WTC11 (cell line): Measurements from ENCODE around the gene VSTM2L.

Experiments used
- ATF3 ChIP-seq: sonication (generic); formaldehyde crosslinking; conservative IDR thresholded peaks from 2 replicates; pipeline ENCODE4 v1.8.1; 2022; ENCODE audit warnings: mild to moderate bottlenecking, missing genetic modification reagents
- E2F4 ChIP-seq: sonication (generic); formaldehyde crosslinking; IDR thresholded peaks from 2 replicates; pipeline ENCODE4 v1.8.1; 2022; ENCODE audit warnings: low read depth, mild to moderate bottlenecking, moderate library complexity, missing genetic modification reagents, borderline replicate concordance
- ESRRA ChIP-seq: sonication (generic); formaldehyde crosslinking; IDR thresholded peaks from 2 replicates; pipeline ENCODE4 v1.8.1; 2022; ENCODE audit warnings: mild to moderate bottlenecking, missing genetic modification reagents, borderline replicate concordance
- HMGXB4 ChIP-seq: sonication (generic); formaldehyde crosslinking; IDR thresholded peaks from 2 replicates; pipeline ENCODE4 v1.8.1; 2023; ENCODE audit warnings: mild to moderate bottlenecking, moderate library complexity, missing genetic modification reagents
- USF1 ChIP-seq: sonication (generic); formaldehyde crosslinking; IDR thresholded peaks from 2 replicates; pipeline ENCODE4 v1.8.0; 2022; ENCODE audit warnings: mild to moderate bottlenecking, missing genetic modification reagents
- USF2 ChIP-seq: sonication (generic); formaldehyde crosslinking; IDR thresholded peaks from 2 replicates; pipeline ENCODE4 v1.8.1; 2023; ENCODE audit warnings: mild to moderate bottlenecking, missing genetic modification reagents, moderate library complexity
- ZNF512 ChIP-seq: sonication (generic); formaldehyde crosslinking; IDR thresholded peaks from 2 replicates; pipeline ENCODE4 v1.8.1; 2022; ENCODE audit warnings: missing genetic modification reagents, borderline replicate concordance
- TF ChIP-seq, protein P1 (sequence below): fragments of 200-600 bp; IDR thresholded peaks from 2 replicates; pipeline ENCODE4 v1.8.0; 2022; ENCODE audit warnings: antibody characterized with exemption

DNA sequence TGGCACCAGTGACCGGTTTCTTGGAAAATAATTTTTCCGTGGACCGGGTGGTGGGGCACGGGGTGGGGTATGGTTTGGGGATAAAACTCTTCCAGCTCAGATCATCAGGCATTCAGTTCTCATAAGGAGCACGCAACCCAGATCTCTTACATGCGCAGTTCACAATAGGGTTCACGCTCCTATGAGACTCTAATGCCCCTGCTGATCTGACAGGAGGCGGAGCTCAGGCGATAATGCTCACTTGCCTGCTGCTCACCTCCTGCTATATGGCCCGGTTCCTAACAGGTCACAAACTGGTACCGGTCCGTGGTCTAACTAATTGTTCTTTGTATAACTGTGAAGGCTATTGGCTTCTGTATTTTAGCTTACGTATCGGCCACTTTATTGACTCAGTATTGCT, 51.7 kb downstream of the VSTM2L start:
- TF ChIP-seq, protein P1, sequence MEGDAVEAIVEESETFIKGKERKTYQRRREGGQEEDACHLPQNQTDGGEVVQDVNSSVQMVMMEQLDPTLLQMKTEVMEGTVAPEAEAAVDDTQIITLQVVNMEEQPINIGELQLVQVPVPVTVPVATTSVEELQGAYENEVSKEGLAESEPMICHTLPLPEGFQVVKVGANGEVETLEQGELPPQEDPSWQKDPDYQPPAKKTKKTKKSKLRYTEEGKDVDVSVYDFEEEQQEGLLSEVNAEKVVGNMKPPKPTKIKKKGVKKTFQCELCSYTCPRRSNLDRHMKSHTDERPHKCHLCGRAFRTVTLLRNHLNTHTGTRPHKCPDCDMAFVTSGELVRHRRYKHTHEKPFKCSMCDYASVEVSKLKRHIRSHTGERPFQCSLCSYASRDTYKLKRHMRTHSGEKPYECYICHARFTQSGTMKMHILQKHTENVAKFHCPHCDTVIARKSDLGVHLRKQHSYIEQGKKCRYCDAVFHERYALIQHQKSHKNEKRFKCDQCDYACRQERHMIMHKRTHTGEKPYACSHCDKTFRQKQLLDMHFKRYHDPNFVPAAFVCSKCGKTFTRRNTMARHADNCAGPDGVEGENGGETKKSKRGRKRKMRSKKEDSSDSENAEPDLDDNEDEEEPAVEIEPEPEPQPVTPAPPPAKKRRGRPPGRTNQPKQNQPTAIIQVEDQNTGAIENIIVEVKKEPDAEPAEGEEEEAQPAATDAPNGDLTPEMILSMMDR: no peak
- no peak for TF ChIP-seq ATF3 (CRISPR knock-in tag)
- TF ChIP-seq E2F4 (CRISPR knock-in tag): no peak
- TF ChIP-seq HMGXB4 (CRISPR knock-in tag): no peak
- no peak for TF ChIP-seq USF1 (CRISPR knock-in tag)
- no peak for TF ChIP-seq USF2 (CRISPR knock-in tag)
- TF ChIP-seq ESRRA (CRISPR knock-in tag): no peak
- no peak for TF ChIP-seq ZNF512 (CRISPR knock-in tag)
